Neural progenitor cell (in vitro differentiated cells): ENCODE results near the gene THAP2.

Experiments used
- EZH2 ChIP-seq: fragments of 200-600 bp; sonication (generic); IDR thresholded peaks from 2 replicates; pipeline ENCODE4 v1.6.1; 2017; ENCODE audit warnings: antibody characterized with exemption, mild to moderate bottlenecking, moderate library complexity
- EZH2phosphoT487 ChIP-seq: fragments of 200-600 bp; sonication (generic); IDR thresholded peaks from 2 replicates; pipeline ENCODE4 v1.6.1; 2017; ENCODE audit warnings: antibody characterized with exemption
- TF ChIP-seq, protein P1 (sequence below): fragments of 200-600 bp; sonication (generic); IDR thresholded peaks from 2 replicates; pipeline ENCODE4 v1.5.1; 2017; ENCODE audit warnings: antibody characterized with exemption, mild to moderate bottlenecking

DNA sequence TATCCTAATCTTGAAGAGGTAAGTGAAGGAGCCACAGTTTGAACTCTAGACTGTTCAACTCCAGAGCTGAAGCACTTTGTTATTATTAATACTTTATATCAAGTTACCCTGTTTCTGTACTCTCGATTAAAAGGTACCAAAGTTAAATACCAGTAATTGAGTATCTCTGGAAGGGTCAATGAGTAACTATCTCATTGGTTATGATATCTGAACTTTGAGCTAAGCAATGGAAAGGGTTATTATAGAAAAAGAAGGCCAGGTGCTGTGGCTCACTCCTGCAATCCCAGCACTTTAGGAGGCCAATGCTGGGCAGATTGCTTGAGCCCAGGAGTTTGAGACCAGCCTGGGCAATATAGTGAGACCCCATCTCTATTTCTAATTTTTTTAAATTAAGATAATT, 31.7 kb downstream of the THAP2 start:
- TF ChIP-seq, protein P1, sequence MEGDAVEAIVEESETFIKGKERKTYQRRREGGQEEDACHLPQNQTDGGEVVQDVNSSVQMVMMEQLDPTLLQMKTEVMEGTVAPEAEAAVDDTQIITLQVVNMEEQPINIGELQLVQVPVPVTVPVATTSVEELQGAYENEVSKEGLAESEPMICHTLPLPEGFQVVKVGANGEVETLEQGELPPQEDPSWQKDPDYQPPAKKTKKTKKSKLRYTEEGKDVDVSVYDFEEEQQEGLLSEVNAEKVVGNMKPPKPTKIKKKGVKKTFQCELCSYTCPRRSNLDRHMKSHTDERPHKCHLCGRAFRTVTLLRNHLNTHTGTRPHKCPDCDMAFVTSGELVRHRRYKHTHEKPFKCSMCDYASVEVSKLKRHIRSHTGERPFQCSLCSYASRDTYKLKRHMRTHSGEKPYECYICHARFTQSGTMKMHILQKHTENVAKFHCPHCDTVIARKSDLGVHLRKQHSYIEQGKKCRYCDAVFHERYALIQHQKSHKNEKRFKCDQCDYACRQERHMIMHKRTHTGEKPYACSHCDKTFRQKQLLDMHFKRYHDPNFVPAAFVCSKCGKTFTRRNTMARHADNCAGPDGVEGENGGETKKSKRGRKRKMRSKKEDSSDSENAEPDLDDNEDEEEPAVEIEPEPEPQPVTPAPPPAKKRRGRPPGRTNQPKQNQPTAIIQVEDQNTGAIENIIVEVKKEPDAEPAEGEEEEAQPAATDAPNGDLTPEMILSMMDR, result no peak
- TF ChIP-seq EZH2 (no peak), EZH2phosphoT487 (no peak)
